ENCODE results near the gene COPZ2.
"Not testable (repeated sequence)": the region's sequence is repeated elsewhere in the genome, so short reads cannot be mapped to it uniquely, and the experiment has no call there.

COPZ2 gene, protein sequence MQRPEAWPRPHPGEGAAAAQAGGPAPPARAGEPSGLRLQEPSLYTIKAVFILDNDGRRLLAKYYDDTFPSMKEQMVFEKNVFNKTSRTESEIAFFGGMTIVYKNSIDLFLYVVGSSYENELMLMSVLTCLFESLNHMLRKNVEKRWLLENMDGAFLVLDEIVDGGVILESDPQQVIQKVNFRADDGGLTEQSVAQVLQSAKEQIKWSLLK

DNA sequence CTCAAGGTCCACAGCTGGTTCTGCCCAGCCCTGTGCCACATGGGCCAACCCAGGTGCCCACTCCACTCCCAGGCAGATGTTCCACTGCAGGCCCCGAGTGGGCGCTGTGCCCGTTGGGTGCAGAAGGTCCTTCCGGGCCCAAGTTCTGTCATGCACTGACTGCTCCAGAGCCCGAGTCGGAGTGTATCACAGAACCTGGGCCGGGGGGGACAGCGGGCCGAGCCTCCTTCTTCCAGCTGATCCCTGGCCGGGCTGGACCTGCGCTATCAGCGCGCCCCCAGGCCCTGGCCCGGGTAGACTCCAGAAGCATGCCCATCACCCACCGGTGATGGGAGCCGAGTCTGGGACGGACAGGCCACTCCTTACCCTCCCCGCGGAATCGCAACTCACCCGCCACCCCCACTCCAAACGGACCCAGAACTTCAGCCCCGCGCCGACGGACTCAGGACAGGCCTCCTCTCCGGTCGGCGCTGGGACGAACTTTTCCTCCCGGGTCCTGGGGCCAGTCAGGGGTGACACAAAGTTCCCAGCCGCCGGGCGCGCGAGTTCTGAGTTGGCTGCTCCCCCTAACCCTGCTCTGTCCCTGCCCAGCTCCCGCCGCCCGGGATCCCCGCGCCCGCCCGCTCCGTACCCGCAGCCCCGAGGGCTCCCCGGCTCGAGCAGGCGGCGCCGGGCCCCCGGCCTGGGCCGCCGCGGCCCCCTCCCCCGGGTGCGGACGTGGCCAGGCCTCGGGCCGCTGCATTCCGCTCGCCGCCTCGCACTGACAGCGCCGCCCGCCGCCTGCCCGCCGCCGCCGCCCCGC is at the start of gene COPZ2:
TSS of gene COPZ2 (minus strand) at position 762 of the 802 bp plus-strand sequence. CDS start at position 742, 20 bp downstream.
- peak; percentile 72 for DNase-seq

DNA sequence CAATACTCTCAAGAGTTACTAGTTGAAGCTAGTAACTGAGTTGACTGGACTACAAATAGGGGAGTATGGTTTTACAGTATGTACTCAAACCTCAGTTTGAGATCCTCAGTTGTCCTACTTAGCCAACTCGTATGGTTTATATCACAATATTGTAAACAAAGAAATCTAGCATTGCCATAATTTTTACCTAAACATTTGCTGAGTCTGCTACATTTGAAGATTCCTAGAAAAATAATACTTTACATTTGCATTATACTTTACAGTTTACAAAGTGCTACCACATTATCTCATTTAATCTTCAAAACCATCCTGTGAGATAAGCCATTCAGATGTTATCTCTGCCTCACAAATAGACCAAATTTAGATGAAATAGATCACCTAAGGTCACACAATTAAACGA is 47.3 kb upstream of the COPZ2 start:
- DNase-seq = no peak

DNA sequence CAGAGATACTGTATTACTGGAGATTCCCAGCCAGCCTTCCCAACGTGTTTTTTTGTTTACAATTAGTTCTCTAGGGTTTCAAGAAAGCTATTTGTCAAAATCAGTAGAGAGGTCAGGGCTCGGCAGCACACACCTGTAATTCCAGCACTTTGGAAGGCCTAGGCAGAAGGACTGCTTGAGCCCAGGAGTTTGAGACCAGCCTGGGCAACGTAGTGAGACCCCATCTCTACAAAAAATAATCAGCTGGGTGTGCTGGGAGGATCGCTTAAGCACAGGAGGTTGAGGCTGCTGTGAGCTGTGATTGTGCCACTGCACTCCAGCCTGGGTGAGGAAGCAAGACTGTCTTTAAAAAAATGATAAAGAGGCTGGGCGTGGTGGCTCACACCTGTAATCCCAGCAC is 44.3 kb upstream of the COPZ2 start:
- no peak for DNase-seq

DNA sequence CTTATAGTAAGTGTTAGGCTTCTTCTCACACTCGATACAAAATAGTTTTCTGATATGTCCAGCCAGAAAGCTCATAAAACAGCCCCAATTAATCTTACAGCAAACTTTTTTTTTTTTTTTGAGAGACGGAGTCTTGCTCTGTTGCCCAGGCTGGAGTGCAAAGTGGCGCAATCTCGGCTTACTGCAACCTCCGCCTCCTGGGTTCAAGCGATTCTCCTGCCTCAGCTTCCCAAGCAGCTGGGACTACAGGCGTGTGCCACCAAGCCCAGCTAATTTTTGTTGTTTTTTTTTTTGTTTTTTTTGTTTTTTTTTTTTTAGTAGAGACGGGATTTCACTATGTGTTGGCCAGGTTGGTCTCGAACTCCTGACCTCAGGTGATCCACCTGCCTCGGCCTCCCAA is 39.6 kb upstream of the COPZ2 start:
- not testable (repeated sequence) for DNase-seq

DNA sequence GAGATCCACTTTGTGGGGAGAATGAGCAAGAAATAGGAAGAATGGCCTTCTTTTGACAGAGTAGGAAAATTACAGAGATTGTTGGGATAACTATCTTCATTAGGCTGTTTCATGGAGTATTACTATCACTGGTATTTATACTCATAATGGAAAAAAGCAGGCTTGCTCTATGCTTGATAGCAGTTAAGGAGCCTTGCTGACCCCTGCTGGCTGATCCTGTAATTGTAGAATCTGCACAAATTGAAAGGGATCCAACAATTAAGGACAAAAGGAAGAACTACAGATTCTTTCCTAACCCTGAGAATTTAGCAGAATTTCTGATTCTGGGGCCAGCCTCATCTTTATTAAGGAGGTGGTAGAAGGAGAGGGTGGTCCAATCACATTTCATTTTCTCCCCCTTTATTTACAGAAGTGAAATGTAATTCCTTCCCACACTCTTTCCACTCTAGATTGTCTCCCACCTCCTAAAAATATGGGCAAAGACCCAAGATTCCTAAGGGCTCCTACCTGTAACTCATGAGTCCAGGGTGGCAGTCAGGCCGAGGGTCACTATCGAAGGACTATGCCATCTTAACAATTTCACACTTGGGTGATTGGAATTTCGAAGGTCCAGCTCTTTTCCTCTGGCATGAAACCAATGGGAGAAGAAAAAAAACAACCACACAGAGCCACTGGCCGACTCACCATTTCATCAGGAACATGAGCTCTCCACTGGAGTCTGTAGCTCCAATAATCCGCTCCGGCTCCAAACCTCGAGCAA is 36.9 kb upstream of the COPZ2 start:
- peak; percentile 76 for DNase-seq

DNA sequence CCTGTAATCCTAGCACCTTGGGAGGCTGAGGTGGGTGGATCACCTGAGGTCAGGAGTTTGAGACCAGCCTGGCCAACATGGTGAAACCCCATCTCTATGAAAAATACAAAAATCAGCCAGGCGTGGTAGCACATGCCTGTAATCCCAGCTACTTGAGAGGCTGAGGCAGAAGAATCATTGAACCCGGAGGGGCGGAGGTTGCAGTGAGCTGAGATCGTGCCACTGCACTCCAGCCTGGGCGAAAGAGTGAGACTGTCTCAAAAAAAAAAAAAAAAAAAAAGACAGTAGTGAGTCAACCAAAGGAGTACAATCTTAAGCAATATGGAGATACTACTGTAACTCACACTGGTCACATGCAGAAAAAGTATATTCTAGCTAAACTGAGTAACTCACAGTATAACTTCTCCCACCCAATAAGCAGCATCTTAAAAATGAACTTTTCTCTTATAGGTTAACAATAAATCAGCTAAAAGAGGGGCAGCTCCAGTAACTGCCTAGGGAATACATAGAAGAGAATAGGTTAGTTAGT is 36.0 kb upstream of the COPZ2 start:
- not testable (repeated sequence) for DNase-seq

DNA sequence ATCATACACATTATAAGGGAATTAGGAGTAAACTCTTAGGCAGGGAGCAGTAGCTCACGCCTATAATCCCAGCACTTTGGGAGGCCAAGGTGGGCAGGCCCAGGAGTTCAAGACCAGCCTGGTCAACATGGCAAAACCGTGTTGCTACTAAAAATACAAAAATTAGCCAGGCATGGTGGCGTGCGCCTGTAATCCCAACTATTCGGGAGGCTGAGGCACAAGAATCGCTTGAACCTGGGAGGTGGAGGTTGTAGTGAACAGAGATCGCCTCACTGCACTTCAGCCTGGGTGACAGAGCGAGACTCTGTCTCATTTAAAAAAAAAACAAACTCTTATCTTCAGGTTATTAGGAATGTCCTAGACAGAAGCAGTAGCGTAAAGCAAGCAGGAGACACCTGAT is 35.2 kb upstream of the COPZ2 start:
- DNase-seq = not testable (repeated sequence)

DNA sequence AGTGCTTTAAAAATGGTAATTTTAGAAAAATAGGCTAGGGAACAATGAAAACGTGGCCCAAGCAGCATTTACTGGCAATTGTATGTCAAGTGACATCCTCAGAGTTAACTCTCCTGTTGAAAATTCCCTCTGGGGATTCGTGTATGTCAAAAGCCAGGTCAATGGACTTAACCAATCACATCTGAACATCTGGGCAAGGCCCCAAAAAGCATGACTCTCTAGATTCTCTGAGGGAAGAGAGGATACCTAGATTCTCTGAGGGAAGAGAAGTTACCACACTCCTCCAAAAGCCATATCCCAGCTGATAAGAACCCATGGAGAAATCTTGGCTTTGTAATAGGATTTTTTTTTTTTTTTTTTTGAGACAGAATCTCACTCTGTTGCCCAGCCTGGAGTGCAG is 34.1 kb upstream of the COPZ2 start:
- DNase-seq = no peak

DNA sequence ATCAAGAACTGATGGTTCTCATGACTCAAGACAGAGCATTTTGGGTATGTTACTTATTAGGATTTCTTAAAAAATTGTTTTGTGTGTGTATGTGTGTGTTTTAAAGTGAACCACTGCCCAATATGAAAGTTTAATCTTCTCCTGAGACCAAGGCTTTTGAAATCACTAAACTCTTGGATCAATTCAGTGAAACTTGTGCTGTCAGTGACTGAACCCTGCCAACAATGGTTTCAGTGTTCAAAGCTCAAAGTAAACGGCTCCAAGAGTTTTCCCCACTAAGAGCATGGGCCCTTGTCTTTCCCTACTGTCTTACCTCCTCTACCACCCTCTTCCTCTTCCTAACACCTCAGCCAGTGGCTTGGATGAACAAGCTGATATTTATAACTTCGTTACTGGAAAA is 32.6 kb upstream of the COPZ2 start:
- DNase-seq = no peak

DNA sequence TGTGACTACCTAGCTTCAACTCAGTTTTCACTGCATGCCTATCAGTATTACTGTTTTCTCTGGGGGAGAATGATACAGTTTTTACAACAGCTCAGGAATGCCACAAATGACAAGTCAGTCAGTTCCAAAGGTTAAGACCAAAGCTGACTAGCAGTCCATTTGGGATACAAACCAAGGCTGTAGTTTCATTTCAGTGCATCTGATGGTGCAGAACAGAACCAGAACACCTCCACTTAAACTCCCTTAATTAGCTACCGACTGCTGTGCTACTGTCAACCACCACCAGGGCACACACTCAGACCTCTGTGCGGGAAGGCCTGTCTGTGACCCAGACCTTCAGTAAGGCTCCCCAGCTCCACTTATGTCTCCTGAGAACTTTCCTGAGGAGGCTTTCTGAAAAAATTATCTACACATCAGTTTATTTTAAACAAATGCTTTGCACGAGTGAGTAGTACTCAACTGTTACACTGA is 30.9 kb upstream of the COPZ2 start:
- DNase-seq = no peak

DNA sequence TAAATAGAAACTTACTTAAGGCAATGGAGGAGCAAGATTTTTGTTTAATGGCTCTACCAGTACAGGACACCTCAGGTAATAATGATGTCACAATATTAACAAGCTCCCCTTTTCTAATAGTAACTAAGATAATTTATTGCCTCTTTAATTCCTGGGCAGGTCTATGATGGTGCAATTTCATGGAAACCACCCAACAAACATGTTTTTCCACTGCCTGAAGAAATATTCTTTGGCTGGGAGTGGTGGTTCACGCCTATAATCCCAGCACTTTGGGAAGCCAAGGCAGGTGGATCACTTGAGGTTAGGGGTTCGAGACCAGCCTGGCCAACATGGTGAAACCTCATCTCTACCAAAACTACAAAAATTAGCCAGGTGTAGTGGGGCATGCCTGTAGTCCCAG is 30.2 kb upstream of the COPZ2 start:
- not testable (repeated sequence) for DNase-seq

DNA sequence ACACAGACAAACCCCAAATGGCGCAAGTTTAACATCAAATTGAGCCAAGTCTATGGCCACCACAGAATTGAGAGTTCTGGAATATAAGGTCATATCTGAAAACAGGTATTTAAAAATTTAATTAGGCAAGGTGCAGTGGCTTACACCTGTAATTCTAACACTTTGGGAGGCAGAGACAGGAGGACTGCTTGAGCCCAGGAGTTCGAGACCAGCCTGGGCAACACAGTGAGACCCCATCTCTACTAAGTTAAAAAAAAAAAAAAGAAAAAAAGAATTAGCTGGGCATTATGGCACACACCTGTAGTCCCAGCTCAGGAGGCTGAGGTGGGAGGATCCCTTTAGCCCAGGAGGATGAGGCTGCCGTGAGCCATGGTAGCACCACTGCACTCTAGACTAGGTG is 29.6 kb upstream of the COPZ2 start:
- no peak for DNase-seq

DNA sequence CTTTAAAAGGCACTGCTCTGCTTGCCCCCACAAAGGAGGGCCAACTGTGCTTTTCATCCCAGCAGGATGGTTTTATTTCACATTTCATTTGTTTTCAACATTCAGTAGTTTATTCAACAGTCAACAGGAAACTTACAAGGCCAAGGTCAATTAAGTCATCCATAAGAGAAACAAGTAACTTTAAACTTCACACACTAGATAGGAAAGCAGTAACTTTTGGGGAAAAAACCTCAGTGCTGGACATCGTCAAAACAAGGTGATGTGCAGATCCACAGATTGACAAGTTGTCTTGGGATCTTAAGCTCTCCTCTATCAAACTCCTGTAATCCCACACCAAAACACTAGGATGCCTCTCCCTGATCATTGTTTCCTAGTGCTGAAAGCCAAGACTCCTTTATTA is 29.1 kb upstream of the COPZ2 start:
- no peak for DNase-seq

DNA sequence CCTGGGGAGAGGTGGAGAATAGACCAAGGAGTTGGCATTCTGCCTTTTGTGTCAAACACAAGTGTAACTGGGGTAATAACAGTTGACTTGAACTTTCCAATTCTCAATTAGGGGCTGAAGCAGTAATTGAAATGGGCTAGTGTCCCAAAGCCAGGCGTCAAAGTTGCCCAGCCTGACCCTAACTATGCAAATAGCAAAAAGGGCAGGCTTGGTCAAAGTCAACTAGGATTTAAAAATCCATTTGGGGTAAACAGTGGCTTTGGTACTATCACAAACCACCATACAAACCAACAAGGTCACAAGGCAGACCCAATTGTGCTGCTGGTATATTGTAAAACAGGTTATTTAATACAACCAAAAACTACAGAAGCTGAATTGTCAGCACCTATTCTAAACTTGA is 28.6 kb upstream of the COPZ2 start:
- DNase-seq = no peak

DNA sequence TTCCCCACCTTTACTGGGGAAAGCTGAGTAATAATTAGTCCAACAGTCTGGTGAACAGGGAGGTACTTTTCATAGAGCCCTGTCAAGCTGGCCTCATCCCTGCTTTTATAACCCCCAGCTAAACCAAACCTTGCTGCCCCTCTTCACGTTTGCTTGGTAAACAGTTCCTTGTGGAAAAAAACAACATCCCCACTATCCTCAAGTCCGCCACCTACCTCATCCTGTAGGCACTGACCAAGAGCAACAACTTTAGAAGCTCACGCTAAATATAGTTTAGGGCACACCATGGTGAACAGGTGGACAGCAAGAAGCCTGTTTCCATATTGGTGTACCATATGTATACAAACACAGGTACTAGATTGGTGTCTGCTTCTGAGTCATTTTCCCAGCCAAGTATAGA is 27.0 kb upstream of the COPZ2 start:
- no peak for DNase-seq

DNA sequence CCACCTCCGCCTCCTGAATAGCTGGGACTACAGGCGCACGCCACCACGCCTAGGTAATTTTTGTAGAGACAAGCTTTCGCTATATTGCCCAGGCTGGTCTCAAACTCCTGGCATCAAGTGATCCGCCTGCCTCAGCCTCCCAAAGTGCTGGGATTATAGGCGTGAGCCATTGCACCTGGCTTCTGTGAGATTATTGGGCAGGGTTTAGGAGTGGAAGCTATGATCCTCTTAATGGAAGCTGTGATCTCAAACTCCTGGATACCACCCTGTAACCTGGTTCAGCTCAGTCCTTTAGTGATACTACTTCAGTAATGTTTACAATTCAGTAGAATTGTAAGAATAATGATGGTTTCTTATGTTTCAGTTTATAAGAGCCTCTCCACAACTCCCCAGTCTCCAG is 24.7 kb upstream of the COPZ2 start:
- DNase-seq = no peak

DNA sequence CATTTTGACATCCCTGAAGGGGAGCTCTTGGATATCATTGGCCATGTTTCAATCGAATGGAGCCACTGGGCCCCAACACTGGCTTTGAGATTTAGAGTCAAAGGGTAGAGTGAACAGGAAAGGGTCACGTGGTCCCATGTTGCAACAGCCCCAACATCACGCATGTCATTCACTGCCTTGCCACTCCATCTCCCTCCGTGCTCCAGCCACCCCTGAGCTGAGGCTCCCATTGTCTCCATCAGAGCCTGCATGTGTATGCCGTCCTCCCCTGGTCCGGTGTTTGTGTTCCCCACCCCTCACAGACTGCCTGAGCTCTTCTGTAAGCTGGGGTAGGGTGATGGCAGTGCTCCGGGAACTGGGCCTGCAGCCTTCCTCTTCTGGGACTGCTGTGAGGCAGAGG is 22.7 kb upstream of the COPZ2 start:
- no peak for DNase-seq

DNA sequence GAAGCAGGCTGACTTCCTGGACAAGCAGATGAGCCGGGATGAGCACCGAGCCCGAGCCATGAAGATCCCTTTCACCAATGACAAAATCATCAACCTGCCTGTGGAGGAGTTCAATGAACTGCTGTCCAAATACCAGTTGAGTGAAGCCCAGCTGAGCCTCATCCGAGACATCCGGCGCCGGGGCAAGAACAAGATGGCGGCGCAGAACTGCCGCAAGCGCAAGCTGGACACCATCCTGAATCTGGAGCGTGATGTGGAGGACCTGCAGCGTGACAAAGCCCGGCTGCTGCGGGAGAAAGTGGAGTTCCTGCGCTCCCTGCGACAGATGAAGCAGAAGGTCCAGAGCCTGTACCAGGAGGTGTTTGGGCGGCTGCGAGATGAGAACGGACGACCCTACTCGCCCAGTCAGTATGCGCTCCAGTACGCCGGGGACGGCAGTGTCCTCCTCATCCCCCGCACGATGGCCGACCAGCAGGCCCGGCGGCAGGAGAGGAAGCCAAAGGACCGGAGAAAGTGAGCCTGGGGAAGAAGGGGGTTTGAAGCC is 21.6 kb upstream of the COPZ2 start:
- no peak for DNase-seq

DNA sequence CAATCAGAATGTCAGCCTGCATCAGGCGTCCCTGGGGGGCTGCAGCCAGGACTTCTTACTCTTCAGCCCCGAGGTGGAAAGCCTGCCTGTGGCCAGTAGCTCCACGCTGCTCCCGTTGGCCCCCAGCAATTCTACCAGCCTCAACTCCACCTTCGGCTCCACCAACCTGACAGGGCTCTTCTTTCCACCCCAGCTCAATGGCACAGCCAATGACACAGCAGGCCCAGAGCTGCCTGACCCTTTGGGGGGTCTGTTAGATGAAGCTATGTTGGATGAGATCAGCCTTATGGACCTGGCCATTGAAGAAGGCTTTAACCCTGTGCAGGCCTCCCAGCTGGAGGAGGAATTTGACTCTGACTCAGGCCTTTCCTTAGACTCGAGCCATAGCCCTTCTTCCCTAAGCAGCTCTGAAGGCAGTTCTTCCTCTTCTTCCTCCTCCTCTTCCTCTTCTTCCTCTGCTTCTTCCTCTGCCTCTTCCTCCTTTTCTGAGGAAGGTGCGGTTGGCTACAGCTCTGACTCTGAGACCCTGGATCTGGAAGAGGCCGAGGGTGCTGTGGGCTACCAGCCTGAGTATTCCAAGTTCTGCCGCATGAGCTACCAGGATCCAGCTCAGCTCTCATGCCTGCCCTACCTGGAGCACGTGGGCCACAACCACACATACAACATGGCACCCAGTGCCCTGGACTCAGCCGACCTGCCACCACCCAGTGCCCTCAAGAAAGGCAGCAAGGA is 21.0 kb upstream of the COPZ2 start:
- DNase-seq = no peak

DNA sequence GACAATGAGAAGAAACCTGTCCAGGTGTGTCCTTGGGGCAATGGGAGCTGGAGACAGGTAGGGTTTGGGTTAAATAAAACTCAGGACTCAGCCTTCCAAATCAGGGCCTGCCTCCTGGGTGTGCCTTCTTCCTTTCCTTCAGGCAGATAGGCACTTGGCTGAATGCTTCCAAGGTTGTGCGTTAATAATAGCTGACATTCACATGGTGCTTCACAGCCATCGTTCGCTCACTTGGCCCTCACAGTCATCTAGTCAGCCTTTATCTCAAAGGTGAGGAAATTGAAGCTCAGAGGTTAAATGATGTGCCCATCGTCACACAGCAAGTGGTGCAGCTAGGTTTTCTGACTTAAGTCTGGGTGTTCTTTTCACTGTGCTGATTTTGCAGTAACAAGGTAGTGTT is 20.0 kb upstream of the COPZ2 start:
- no peak for DNase-seq

DNA sequence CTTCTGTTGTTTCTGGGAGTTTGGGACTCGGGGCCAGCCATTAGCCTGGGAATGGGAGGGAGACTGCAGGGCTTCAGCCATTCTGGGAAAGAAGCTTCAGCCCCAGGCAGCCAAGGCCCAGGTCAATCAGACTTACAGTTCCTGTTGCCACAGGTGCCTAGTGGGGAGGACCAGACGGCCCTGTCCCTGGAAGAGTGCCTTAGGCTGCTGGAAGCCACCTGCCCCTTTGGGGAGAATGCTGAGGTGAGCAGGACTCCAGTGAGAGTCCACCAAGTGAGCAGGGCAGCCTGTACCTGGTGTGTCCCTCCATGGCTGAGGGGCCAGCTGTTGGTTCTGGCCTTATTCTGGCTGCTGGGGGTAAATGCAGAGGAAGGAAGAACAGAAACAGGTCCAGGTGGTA is 19.3 kb upstream of the COPZ2 start:
- DNase-seq = no peak

DNA sequence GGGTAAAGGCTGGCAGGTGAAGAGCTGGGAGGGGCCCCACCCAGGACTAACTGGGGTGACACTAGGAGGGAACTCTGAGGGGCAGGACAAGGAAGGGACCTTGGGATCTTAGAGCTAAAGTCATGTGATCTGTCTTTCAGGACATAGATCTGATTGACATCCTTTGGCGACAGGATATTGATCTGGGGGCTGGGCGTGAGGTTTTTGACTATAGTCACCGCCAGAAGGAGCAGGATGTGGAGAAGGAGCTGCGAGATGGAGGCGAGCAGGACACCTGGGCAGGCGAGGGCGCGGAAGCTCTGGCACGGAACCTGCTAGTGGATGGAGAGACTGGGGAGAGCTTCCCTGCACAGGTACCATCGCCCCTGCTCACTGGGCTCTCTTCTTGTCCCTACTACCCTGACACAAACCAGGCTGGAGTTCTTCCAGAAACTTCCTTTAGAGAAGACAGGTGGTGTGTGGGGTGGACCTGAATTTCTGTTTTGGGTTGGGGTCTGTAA is 18.7 kb upstream of the COPZ2 start:
- no peak for DNase-seq

Data from right forelimb (tissue), 1 donor.